Measurements from ENCODE around the gene PCSK5.

DNA sequence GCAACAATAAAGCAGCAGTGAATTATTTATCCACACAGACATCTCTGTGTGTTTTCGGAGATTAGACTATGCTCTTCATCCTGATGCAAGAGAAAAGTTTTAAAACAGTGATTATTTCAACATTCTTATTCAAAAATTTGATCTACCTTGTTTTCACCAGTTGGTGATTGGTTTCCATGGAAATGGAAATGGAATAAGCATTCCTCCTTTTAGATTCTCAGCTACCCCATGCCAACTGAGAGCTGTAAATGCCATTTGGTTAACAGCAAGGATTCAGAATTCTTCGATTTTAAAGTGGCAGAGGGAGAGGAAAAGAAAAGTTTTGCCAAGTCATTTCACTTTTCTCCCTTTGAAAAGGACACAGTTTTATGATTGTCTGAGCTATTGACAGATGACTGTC is 154.7 kb downstream of the PCSK5 start:
- TF ChIP-seq, protein P1, sequence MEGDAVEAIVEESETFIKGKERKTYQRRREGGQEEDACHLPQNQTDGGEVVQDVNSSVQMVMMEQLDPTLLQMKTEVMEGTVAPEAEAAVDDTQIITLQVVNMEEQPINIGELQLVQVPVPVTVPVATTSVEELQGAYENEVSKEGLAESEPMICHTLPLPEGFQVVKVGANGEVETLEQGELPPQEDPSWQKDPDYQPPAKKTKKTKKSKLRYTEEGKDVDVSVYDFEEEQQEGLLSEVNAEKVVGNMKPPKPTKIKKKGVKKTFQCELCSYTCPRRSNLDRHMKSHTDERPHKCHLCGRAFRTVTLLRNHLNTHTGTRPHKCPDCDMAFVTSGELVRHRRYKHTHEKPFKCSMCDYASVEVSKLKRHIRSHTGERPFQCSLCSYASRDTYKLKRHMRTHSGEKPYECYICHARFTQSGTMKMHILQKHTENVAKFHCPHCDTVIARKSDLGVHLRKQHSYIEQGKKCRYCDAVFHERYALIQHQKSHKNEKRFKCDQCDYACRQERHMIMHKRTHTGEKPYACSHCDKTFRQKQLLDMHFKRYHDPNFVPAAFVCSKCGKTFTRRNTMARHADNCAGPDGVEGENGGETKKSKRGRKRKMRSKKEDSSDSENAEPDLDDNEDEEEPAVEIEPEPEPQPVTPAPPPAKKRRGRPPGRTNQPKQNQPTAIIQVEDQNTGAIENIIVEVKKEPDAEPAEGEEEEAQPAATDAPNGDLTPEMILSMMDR (IDR thresholded peaks at IDR 0.05; ENCODE audit: low read length) = no peak
- TF ChIP-seq EZH2 (optimal IDR thresholded peaks at IDR 0.05; ENCODE audit: low read depth, low read length) (no peak), EZH2phosphoT487 (IDR thresholded peaks at IDR 0.05; ENCODE audit: low read length) (no peak)
